Measurements from ENCODE around the gene APEX2. TPM values are rescaled to one million over a fixed set of nuclear protein-coding genes. Genes with fewer than 3 reads are reported as not detected.

The APEX2 gene
- 5.6 and 5.8 TPM in 2 replicates for total RNA-seq

GRCh38 chrX:54999717-55000598 is at the start of gene APEX2:
APEX2 (plus strand) TSS chrX:55000363; CDS start chrX:55000423, 60 bp downstream.

DNA sequence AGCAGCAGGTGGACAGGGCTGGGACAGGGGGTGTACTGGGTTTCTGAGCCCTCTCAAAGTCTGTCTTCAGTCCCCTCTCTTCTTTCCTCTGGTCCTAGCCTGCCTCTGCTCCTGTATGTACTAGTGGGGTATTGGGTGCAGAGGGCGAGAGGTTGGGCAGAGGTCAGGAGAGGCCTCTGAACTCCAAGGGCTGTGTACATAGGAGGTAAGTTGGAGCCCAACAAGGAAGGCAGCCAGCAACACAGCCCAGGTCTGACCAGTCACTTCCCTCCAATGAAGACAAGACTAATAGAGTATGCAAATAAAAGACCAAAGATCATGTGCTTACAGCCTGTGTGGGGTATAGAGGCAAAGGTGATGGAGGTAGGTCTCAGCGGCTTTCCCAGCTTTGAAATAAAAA is 6.1 kb upstream of the APEX2 start, which contains the start of gene PFKFB1:
Gene PFKFB1 (minus strand): TSS at position 90 of the 400 bp plus-strand sequence. CDS start 181 bp downstream, outside the sequence.

DNA sequence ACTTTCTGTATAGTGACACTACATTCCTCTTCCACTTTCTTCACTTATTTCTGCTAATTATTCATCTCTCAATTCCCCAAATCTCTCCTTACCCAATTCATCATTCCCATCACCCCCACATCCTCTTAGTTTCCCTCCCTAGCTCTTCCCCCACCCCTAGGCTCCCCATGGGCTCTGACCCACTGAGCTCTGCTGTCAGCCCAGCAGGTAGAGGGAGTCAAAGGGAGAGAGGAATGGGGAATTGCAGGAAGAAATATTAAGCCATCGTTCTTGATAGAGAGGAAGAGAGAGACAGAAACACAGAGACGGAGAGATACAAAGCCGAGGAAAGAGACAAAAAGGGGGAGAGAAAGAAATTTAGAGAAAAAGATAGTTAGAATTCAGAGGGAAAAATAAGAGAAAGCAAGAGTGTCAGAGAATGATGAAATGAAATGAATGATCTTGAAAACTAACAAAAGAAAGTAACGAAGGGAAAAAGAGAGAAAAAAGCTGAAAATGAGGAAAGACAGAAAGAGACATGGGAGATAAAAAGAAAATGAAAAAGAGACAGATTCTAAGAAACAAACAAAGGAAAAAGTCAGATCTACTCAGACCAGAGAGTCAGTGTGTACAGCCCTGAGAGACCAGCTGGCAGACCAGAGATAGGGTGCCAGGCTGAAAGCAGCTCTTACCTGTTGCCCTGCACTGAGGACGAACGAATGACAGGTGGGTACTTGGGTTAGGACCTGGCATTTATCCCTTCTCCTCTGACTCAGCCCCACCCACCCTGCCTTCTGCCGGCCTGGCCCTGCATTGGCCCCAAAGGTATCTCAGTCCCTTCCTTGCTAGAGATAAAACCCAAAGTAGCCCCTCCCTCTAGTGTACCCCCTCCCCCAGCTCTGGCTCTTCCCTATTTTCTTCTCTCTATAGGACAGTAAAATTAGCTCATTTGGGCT is 30.4 kb downstream of the APEX2 start, which contains the start of gene ALAS2:
Gene ALAS2 (minus strand): TSS at position 707 of the 935 bp plus-strand sequence. CDS start 4,977 bp downstream, outside the sequence.

Other genes starting within 250 kb of the APEX2 start
- not detected in 2 replicates for gene ITIH6, start 202.1 kb upstream of the APEX2 start, total RNA-seq
- gene MAGED2, start 192.6 kb upstream of the APEX2 start, total RNA-seq: 254 and 324 TPM in 2 replicates
- 16.4 and 23.9 TPM in 2 replicates for gene TRO, start 79.5 kb upstream of the APEX2 start, total RNA-seq
- 0.03 and 0.07 TPM in 2 replicates for gene PFKFB1, start 6.2 kb upstream of the APEX2 start, total RNA-seq
- gene ALAS2, start 30.6 kb downstream of the APEX2 start, total RNA-seq: not detected in 2 replicates
- gene PAGE2B, start 74.7 kb downstream of the APEX2 start, total RNA-seq: not detected in 2 replicates
- gene PAGE2, start 88.7 kb downstream of the APEX2 start, total RNA-seq: not detected in 2 replicates
- gene PAGE5, start 220.0 kb downstream of the APEX2 start, total RNA-seq: not detected in 2 replicates

All from smooth muscle cell of the pulmonary artery (primary cell).